HepG2 (cell line): Measurements from ENCODE around the gene CDH23. TPM values are rescaled to one million over a fixed set of nuclear protein-coding genes. Genes with fewer than 3 reads are reported as not detected.
A peak's percentile ranks its signal among the peaks of the same experiment; 100 is the strongest.

ENCODE experiments used
- ARNT2 ChIP-seq: sonication (generic); formaldehyde crosslinking; IDR thresholded peaks from 2 replicates; pipeline ENCODE4 v1.8.0; 2022; ENCODE audit warnings: mild to moderate bottlenecking, low read depth, missing genetic modification reagents, moderate library complexity
- EED ChIP-seq: sonication (generic); formaldehyde crosslinking; IDR thresholded peaks from 2 replicates; pipeline ENCODE4 v1.5.0; 2020; ENCODE audit warnings: mild to moderate bottlenecking, missing genetic modification reagents
- NFYB ChIP-seq: sonication (generic); formaldehyde crosslinking; IDR thresholded peaks from 2 replicates; pipeline ENCODE4 v1.4.0; 2020; ENCODE audit warnings: missing genetic modification reagents
- RARG ChIP-seq: sonication (generic); formaldehyde crosslinking; IDR thresholded peaks from 2 replicates; pipeline ENCODE4 v1.4.0; 2020; ENCODE audit warnings: low read depth, mild to moderate bottlenecking, missing genetic modification reagents
- SMC3 ChIP-seq: IDR thresholded peaks from 2 replicates; pipeline ENCODE4 v1.6.1; 2011; ENCODE audit warnings: low read length, improper control_type of control experiment
- ZNF746 ChIP-seq: sonication (generic); formaldehyde crosslinking; IDR thresholded peaks from 2 replicates; pipeline ENCODE4 v1.8.0; 2022; ENCODE audit warnings: mild to moderate bottlenecking, missing genetic modification reagents
- ZSCAN22 ChIP-seq: sonication (generic); formaldehyde crosslinking; IDR thresholded peaks from 2 replicates; pipeline ENCODE4 v1.4.0; 2020; ENCODE audit warnings: mild to moderate bottlenecking, missing genetic modification reagents
- ZSCAN31 ChIP-seq: sonication (generic); formaldehyde crosslinking; IDR thresholded peaks from 2 replicates; pipeline ENCODE4 v1.5.0; 2020; ENCODE audit warnings: low read depth, mild to moderate bottlenecking, missing genetic modification reagents
- polyA plus RNA-seq, 8 experiments: library from polyadenylated mRNA; depleted of rRNA in 3 of 8; stranded (reverse) in 7 of 8; unstranded in 1 of 8; fragments of >200 nt; fragmentation: Illumina TruSeq in 4 of 8; extraction: Trizol in 4 of 8; gene quantifications; 2 replicates each; pipeline versions ENCODE4 v1.2.1 to v1.2.3, GENCODE V29; 2011 to 2016; ENCODE audit warnings: low read depth in 4 of 8, missing spikeins in 1 of 8, mixed read lengths in 1 of 8; ENCODE audit not compliant: insufficient read depth in 1 of 8
- total RNA-seq, 5 experiments: library from RNA; depleted of rRNA; stranded (reverse); fragments of >200 nt; fragmentation: Illumina TruSeq; extraction: Trizol; gene quantifications; 2 replicates each; pipeline ENCODE4 v1.2.3, GENCODE V29; 2016; ENCODE audit warnings: low read depth in 1 of 5
- TF ChIP-seq, protein P1 (sequence below): sonication (generic); formaldehyde crosslinking; conservative IDR thresholded peaks from 2 replicates; pipeline ENCODE4 v1.8.0; 2022; ENCODE audit warnings: missing genetic modification reagents
- TF ChIP-seq, protein P2 (sequence below), 2 experiments: sonication (generic) in 1 of 2; formaldehyde crosslinking in 1 of 2; IDR thresholded peaks; 2 replicates each; pipeline versions ENCODE4 v1.4.0 to v1.6.1; 2018 to 2020; ENCODE audit warnings: missing genetic modification reagents in 2 of 2, borderline replicate concordance in 1 of 2, low read depth in 1 of 2, mild to moderate bottlenecking in 1 of 2, missing biosample characterization in 1 of 2
- TF ChIP-seq, protein P3 (sequence below): sonication (generic); formaldehyde crosslinking; IDR thresholded peaks from 2 replicates; pipeline ENCODE4 v1.4.0; 2020; ENCODE audit warnings: missing genetic modification reagents
- TF ChIP-seq, protein P4 (sequence below): sonication (generic); formaldehyde crosslinking; IDR thresholded peaks from 2 replicates; pipeline ENCODE4 v1.5.1; 2020; ENCODE audit warnings: mild to moderate bottlenecking, missing genetic modification reagents, moderate library complexity
- TF ChIP-seq, protein P5 (sequence below): sonication (generic); formaldehyde crosslinking; conservative IDR thresholded peaks from 2 replicates; pipeline ENCODE4 v1.8.0; 2022; ENCODE audit warnings: mild to moderate bottlenecking, moderate library complexity, missing genetic modification reagents

Gene CDH23
- total and polyA plus RNA-seq, 2 of the 13 experiments (the other 11 are each of a cell fraction or from before 2014, with no cell fraction given): 0.13 TPM; not detected in 1

DNA sequence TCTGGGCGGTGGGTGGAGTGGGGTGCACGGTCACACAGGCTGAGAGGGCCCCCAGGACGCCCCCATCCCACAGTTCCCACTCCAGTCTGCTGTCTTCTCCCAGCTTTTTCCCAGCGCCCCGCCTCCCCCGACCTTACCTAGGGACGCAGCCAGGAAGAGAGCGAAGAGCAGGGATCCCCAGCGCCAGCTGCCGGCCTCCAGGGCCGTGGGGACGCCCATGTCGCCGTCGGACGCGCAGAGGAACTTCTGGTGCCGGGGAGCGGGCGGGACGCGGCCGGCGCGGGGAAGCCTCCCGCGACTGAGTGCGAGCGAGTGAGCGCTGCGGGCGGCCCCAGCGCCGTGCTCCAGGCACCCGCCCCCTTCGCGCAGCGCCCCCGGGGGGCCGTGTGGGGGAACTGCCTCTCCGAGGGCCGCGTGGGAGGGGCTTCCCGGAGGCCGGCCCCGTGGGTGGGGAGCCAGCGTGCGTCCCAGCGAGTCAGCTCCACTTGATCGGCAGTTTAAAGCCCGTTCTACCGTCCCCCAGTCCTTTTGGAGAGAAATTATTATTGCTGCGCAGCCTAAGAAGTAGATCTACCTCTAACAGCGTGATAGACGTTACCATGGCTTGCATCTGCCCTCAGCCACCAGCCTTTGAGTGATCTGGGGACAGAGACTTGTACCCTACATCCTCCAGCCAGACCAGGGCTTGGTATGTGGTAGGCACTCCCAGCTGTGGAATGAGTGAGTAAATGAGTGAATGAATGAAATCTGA, 376.7 kb downstream of the CDH23 start, which contains the start of gene VSIR (continued):
- 0 out of 2 replicates have a peak, but pooled peaks have one; percentile 16 for TF ChIP-seq ZSCAN22 (CRISPR knock-in tag)
- TF ChIP-seq ZNF746 (CRISPR knock-in tag): no peak
- no peak for TF ChIP-seq RARG
- TF ChIP-seq NFYB (CRISPR knock-in tag): no peak
- TF ChIP-seq, protein P1, sequence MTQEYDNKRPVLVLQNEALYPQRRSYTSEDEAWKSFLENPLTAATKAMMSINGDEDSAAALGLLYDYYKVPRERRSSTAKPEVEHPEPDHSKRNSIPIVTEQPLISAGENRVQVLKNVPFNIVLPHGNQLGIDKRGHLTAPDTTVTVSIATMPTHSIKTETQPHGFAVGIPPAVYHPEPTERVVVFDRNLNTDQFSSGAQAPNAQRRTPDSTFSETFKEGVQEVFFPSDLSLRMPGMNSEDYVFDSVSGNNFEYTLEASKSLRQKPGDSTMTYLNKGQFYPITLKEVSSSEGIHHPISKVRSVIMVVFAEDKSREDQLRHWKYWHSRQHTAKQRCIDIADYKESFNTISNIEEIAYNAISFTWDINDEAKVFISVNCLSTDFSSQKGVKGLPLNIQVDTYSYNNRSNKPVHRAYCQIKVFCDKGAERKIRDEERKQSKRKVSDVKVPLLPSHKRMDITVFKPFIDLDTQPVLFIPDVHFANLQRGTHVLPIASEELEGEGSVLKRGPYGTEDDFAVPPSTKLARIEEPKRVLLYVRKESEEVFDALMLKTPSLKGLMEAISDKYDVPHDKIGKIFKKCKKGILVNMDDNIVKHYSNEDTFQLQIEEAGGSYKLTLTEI (CRISPR knock-in tag): no peak
- TF ChIP-seq, protein P2, sequence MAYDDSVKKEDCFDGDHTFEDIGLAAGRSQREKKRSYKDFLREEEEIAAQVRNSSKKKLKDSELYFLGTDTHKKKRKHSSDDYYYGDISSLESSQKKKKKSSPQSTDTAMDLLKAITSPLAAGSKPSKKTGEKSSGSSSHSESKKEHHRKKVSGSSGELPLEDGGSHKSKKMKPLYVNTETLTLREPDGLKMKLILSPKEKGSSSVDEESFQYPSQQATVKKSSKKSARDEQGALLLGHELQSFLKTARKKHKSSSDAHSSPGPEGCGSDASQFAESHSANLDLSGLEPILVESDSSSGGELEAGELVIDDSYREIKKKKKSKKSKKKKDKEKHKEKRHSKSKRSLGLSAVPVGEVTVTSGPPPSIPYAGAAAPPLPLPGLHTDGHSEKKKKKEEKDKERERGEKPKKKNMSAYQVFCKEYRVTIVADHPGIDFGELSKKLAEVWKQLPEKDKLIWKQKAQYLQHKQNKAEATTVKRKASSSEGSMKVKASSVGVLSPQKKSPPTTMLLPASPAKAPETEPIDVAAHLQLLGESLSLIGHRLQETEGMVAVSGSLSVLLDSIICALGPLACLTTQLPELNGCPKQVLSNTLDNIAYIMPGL (CRISPR knock-in tag; IDR thresholded peaks at IDR 0.05; ENCODE audit: borderline replicate concordance in 1 of 2, low read depth in 1 of 2): peak; percentile 51 to 64; a peak in 2 of 4 replicates
- TF ChIP-seq EED (CRISPR knock-in tag): 0 out of 2 replicates have a peak, but pooled peaks have one; percentile 57
- TF ChIP-seq ZSCAN31 (CRISPR knock-in tag): peak; percentile 38; the same call in 1 of the 2 replicates
- TF ChIP-seq, protein P3, sequence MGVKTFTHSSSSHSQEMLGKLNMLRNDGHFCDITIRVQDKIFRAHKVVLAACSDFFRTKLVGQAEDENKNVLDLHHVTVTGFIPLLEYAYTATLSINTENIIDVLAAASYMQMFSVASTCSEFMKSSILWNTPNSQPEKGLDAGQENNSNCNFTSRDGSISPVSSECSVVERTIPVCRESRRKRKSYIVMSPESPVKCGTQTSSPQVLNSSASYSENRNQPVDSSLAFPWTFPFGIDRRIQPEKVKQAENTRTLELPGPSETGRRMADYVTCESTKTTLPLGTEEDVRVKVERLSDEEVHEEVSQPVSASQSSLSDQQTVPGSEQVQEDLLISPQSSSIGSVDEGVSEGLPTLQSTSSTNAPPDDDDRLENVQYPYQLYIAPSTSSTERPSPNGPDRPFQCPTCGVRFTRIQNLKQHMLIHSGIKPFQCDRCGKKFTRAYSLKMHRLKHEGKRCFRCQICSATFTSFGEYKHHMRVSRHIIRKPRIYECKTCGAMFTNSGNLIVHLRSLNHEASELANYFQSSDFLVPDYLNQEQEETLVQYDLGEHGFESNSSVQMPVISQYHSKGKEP: no peak
- TF ChIP-seq ARNT2 (CRISPR knock-in tag): peak; percentile 42; the same call in 1 of the 2 replicates
- TF ChIP-seq SMC3: no peak
- TF ChIP-seq, protein P4, sequence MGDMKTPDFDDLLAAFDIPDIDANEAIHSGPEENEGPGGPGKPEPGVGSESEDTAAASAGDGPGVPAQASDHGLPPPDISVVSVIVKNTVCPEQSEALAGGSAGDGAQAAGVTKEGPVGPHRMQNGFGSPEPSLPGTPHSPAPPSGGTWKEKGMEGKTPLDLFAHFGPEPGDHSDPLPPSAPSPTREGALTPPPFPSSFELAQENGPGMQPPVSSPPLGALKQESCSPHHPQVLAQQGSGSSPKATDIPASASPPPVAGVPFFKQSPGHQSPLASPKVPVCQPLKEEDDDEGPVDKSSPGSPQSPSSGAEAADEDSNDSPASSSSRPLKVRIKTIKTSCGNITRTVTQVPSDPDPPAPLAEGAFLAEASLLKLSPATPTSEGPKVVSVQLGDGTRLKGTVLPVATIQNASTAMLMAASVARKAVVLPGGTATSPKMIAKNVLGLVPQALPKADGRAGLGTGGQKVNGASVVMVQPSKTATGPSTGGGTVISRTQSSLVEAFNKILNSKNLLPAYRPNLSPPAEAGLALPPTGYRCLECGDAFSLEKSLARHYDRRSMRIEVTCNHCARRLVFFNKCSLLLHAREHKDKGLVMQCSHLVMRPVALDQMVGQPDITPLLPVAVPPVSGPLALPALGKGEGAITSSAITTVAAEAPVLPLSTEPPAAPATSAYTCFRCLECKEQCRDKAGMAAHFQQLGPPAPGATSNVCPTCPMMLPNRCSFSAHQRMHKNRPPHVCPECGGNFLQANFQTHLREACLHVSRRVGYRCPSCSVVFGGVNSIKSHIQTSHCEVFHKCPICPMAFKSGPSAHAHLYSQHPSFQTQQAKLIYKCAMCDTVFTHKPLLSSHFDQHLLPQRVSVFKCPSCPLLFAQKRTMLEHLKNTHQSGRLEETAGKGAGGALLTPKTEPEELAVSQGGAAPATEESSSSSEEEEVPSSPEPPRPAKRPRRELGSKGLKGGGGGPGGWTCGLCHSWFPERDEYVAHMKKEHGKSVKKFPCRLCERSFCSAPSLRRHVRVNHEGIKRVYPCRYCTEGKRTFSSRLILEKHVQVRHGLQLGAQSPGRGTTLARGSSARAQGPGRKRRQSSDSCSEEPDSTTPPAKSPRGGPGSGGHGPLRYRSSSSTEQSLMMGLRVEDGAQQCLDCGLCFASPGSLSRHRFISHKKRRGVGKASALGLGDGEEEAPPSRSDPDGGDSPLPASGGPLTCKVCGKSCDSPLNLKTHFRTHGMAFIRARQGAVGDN: peak; percentile 51; the same call in 1 of the 2 replicates
- TF ChIP-seq, protein P5, sequence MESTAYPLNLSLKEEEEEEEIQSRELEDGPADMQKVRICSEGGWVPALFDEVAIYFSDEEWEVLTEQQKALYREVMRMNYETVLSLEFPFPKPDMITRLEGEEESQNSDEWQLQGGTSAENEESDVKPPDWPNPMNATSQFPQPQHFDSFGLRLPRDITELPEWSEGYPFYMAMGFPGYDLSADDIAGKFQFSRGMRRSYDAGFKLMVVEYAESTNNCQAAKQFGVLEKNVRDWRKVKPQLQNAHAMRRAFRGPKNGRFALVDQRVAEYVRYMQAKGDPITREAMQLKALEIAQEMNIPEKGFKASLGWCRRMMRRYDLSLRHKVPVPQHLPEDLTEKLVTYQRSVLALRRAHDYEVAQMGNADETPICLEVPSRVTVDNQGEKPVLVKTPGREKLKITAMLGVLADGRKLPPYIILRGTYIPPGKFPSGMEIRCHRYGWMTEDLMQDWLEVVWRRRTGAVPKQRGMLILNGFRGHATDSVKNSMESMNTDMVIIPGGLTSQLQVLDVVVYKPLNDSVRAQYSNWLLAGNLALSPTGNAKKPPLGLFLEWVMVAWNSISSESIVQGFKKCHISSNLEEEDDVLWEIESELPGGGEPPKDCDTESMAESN (CRISPR knock-in tag): peak; percentile 52; the same call in 1 of the 2 replicates
